Fibroblast of skin of back (primary cell): ENCODE results near the gene SFTPB. TPM values are rescaled to one million over a fixed set of nuclear protein-coding genes. Genes with fewer than 3 reads are reported as not detected.
"Not testable (repeated sequence)": the region's sequence is repeated elsewhere in the genome, so short reads cannot be mapped to it uniquely, and the experiment has no call there.

Experiments used
- DNase-seq: peaks from one replicate; pipeline ENCODE4 v3.0.0-alpha.2; 2013
- polyA plus RNA-seq, 2 experiments: library from polyadenylated mRNA; unstranded; fragments of 120-200 nt; gene quantifications; one replicate each; pipeline ENCODE4 v1.2.1, GENCODE V29; 2013; ENCODE audit not compliant: insufficient read length in 2 of 2

Gene SFTPB
- not detected for polyA plus RNA-seq (2013, experiment 1 of 2; ENCODE audit: insufficient read length)
- polyA plus RNA-seq (2013, experiment 2 of 2; ENCODE audit: insufficient read length), result not detected

- DNase-seq, result peak; percentile 54
These were observed at the start of gene SFTPB for GRCh38 chr2:85668009-85668856. TSS of gene SFTPB (minus strand) at chr2:85668199. CDS start at chr2:85668183, 16 bp downstream.

GRCh38 chr2:85717308-85718008 is 49.5 kb upstream of the SFTPB start:
- peak; percentile 76 for DNase-seq

- no peak for DNase-seq
These were observed 48.4 kb upstream of the SFTPB start for GRCh38 chr2:85716346-85716914.

- DNase-seq, result no peak
These were observed 46.8 kb upstream of the SFTPB start for GRCh38 chr2:85714841-85715240.

GRCh38 chr2:85714421-85714820 is 46.4 kb upstream of the SFTPB start:
- DNase-seq, result not testable (repeated sequence)

GRCh38 chr2:85713836-85714235 is 45.8 kb upstream of the SFTPB start:
- no peak for DNase-seq

GRCh38 chr2:85712849-85713612 is 45.0 kb upstream of the SFTPB start:
- no peak for DNase-seq

- no peak for DNase-seq
These were observed 44.3 kb upstream of the SFTPB start for GRCh38 chr2:85712336-85712735.

GRCh38 chr2:85711578-85712060 is 43.6 kb upstream of the SFTPB start:
- no peak for DNase-seq

- no peak for DNase-seq
These were observed 42.9 kb upstream of the SFTPB start for GRCh38 chr2:85710687-85711577.

- DNase-seq, result no peak
These were observed 41.4 kb upstream of the SFTPB start for GRCh38 chr2:85709401-85709811.

- DNase-seq, result no peak
These were observed 40.6 kb upstream of the SFTPB start for GRCh38 chr2:85708641-85709040.

GRCh38 chr2:85707304-85707703 is 39.3 kb upstream of the SFTPB start:
- peak; percentile 81 for DNase-seq

GRCh38 chr2:85706599-85707296 is 38.7 kb upstream of the SFTPB start:
- no peak for DNase-seq

- no peak for DNase-seq
These were observed 38.1 kb upstream of the SFTPB start for GRCh38 chr2:85706063-85706462.

- DNase-seq, result peak; percentile 53
These were observed 37.7 kb upstream of the SFTPB start for GRCh38 chr2:85705680-85706039.

- DNase-seq, result no peak
These were observed 37.0 kb upstream of the SFTPB start for GRCh38 chr2:85704800-85705679.

- no peak for DNase-seq
These were observed 36.0 kb upstream of the SFTPB start for GRCh38 chr2:85704038-85704437.

- no peak for DNase-seq
These were observed 35.3 kb upstream of the SFTPB start for GRCh38 chr2:85703329-85703728.

GRCh38 chr2:85702800-85703199 is 34.8 kb upstream of the SFTPB start:
- DNase-seq, result no peak
